HepG2 (cell line): Measurements from ENCODE around the gene RTN1. TPM values are rescaled to one million over a fixed set of nuclear protein-coding genes. Genes with fewer than 3 reads are reported as not detected.

Source experiments
- CCDC6 ChIP-seq: sonication (generic); formaldehyde crosslinking; IDR thresholded peaks from 2 replicates; pipeline ENCODE4 v1.8.1; 2022; ENCODE audit warnings: mild to moderate bottlenecking, missing genetic modification reagents, moderate library complexity
- EED ChIP-seq: sonication (generic); formaldehyde crosslinking; IDR thresholded peaks from 2 replicates; pipeline ENCODE4 v1.5.0; 2020; ENCODE audit warnings: mild to moderate bottlenecking, missing genetic modification reagents
- ESRRA ChIP-seq: sonication (generic); formaldehyde crosslinking; IDR thresholded peaks from 2 replicates; pipeline ENCODE4 v1.5.1; 2020; ENCODE audit warnings: mild to moderate bottlenecking, low read depth, missing genetic modification reagents
- GABPA ChIP-seq, 2 experiments: IDR thresholded peaks; 2 replicates each; pipeline ENCODE4 v1.6.1; 2011 to 2016; ENCODE audit warnings: low read depth in 2 of 2, low read length in 1 of 2, missing biosample characterization in 1 of 2, missing genetic modification characterization in 1 of 2
- GLI4 ChIP-seq: sonication (generic); formaldehyde crosslinking; IDR thresholded peaks from 2 replicates; pipeline ENCODE4 v1.5.1; 2020; ENCODE audit warnings: missing genetic modification reagents, mild to moderate bottlenecking, moderate library complexity, borderline replicate concordance
- HIVEP1 ChIP-seq: sonication (generic); formaldehyde crosslinking; IDR thresholded peaks from 2 replicates; pipeline ENCODE4 v1.4.0; 2020; ENCODE audit warnings: mild to moderate bottlenecking, missing genetic modification reagents
- KLF12 ChIP-seq: sonication (generic); formaldehyde crosslinking; IDR thresholded peaks from 2 replicates; pipeline ENCODE4 v1.4.0; 2020; ENCODE audit warnings: missing genetic modification reagents, borderline replicate concordance
- KLF13 ChIP-seq: sonication (generic); formaldehyde crosslinking; IDR thresholded peaks from 2 replicates; pipeline ENCODE4 v1.4.0; 2020; ENCODE audit warnings: mild to moderate bottlenecking, missing genetic modification reagents
- NFKBIZ ChIP-seq: IDR thresholded peaks from 2 replicates; pipeline ENCODE4 v1.6.1; 2018; ENCODE audit warnings: missing genetic modification reagents, missing compliant biosample characterization
- NONO ChIP-seq, 2 experiments: fragments of 450-650 bp in 1 of 2; sonication (generic) in 1 of 2; formaldehyde crosslinking in 1 of 2; IDR thresholded peaks in 1 of 2; conservative IDR thresholded peaks in 1 of 2; 2 replicates each; pipeline versions ENCODE4 v1.6.1 to v1.8.0; 2017 to 2022; ENCODE audit warnings: mild to moderate bottlenecking in 1 of 2, missing genetic modification reagents in 1 of 2, moderate library complexity in 1 of 2
- REPIN1 ChIP-seq: sonication (generic); formaldehyde crosslinking; IDR thresholded peaks from 2 replicates; pipeline ENCODE4 v1.8.0; 2022; ENCODE audit warnings: missing genetic modification reagents, low read depth, mild to moderate bottlenecking, borderline replicate concordance
- SIN3A ChIP-seq: IDR thresholded peaks from 2 replicates; pipeline ENCODE4 v1.6.1; 2011; ENCODE audit warnings: low read depth, mild to moderate bottlenecking, control low read depth, low read length, borderline replicate concordance
- SNRNP70 ChIP-seq: fragments of 200-400 bp; formaldehyde crosslinking; IDR thresholded peaks from 2 replicates; pipeline ENCODE4 v1.6.1; 2017; ENCODE audit warnings: mild to moderate bottlenecking, low read depth, low read length, moderate library complexity
- STAT5B ChIP-seq: sonication (generic); formaldehyde crosslinking; IDR thresholded peaks from 2 replicates; pipeline ENCODE4 v1.4.0; 2020; ENCODE audit warnings: missing genetic modification reagents
- WIZ ChIP-seq: sonication (generic); formaldehyde crosslinking; IDR thresholded peaks from 2 replicates; pipeline ENCODE4 v1.5.1; 2020; ENCODE audit warnings: mild to moderate bottlenecking, missing genetic modification reagents
- ZNF205 ChIP-seq: IDR thresholded peaks from 2 replicates; pipeline ENCODE4 v1.6.1; 2018; ENCODE audit warnings: missing biosample characterization, missing genetic modification reagents
- ZNF234 ChIP-seq: sonication (generic); formaldehyde crosslinking; conservative IDR thresholded peaks from 2 replicates; pipeline ENCODE4 v1.5.1; 2020; ENCODE audit warnings: mild to moderate bottlenecking, missing genetic modification reagents
- ZNF460 ChIP-seq: sonication (generic); formaldehyde crosslinking; IDR thresholded peaks from 2 replicates; pipeline ENCODE4 v1.5.1; 2020; ENCODE audit warnings: missing genetic modification reagents, mild to moderate bottlenecking, borderline replicate concordance
- ZNF629 ChIP-seq: sonication (generic); formaldehyde crosslinking; conservative IDR thresholded peaks from 2 replicates; pipeline ENCODE4 v1.5.0; 2020; ENCODE audit warnings: missing genetic modification reagents
- polyA plus RNA-seq, 8 experiments: library from polyadenylated mRNA; depleted of rRNA in 3 of 8; stranded (reverse) in 7 of 8; unstranded in 1 of 8; fragments of >200 nt; fragmentation: Illumina TruSeq in 4 of 8; extraction: Trizol in 4 of 8; gene quantifications; 2 replicates each; pipeline versions ENCODE4 v1.2.1 to v1.2.3, GENCODE V29; 2011 to 2016; ENCODE audit warnings: low read depth in 4 of 8, missing spikeins in 1 of 8, mixed read lengths in 1 of 8; ENCODE audit not compliant: insufficient read depth in 1 of 8
- total RNA-seq, 5 experiments: library from RNA; depleted of rRNA; stranded (reverse); fragments of >200 nt; fragmentation: Illumina TruSeq; extraction: Trizol; gene quantifications; 2 replicates each; pipeline ENCODE4 v1.2.3, GENCODE V29; 2016; ENCODE audit warnings: low read depth in 1 of 5
- TF ChIP-seq, protein P1 (sequence below): IDR thresholded peaks from 2 replicates; pipeline ENCODE4 v1.6.1; 2012; ENCODE audit warnings: low read depth, low read length, improper control_type of control experiment
- TF ChIP-seq, protein P2 (sequence below): sonication (generic); formaldehyde crosslinking; IDR thresholded peaks from 2 replicates; pipeline ENCODE4 v1.5.0; 2020; ENCODE audit warnings: mild to moderate bottlenecking, missing genetic modification reagents
- TF ChIP-seq, protein P3 (sequence below): sonication (generic); formaldehyde crosslinking; IDR thresholded peaks from 2 replicates; pipeline ENCODE4 v1.9.0; 2021; ENCODE audit warnings: missing genetic modification reagents, borderline replicate concordance
- TF ChIP-seq, protein P4 (sequence below): sonication (generic); formaldehyde crosslinking; conservative IDR thresholded peaks from 2 replicates; pipeline ENCODE4 v1.8.1; 2023; ENCODE audit warnings: missing genetic modification reagents

Gene RTN1
- total and polyA plus RNA-seq, 2 of the 13 experiments (the other 11 are each of a cell fraction or from before 2014, with no cell fraction given): 0.04 to 0.18 TPM

DNA sequence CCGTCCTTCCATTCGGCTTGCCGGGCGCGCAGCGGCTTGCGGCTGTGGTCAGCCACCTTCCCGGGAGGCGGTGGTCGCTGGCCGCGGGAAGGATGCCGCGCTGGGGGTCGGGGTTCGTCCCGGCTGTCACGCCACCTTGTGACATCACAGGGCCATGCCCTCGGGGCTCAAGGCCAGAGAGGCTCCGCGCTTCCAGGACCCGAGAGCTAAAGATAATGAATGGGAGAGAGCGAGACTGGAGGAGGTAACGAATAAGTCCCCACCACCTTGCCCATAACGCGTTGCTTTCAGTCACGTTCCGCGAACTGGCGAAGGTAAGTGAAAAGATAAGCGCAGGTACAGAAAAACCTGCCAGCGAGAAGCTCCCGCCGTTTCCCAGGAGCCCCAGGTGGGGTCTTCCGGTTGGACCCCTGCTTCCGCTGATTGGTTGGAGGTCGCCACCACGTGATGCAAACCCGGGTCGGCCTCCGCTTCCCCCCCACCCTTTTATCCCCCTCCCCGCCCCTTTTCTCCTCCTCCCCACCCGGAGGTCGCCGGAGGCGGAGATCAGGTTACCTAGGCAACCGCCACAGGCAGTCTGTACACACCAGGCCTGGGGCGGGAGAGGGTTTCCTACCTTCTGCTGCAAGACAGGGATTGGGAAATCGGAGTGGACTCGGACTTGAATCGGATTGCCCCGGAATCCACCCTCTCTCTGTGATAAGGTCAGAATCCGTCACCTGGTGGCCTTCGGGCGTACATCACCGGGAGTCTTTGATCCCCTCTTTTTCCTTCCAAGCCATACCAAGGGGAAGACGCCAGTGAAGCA lies 49.2 kb upstream of the RTN1 start, which contains the start of gene LRRC9 (continued):
- TF ChIP-seq GLI4 (CRISPR knock-in tag) (no peak), KLF13 (no peak), ZNF234 (CRISPR knock-in tag) (no peak), ESRRA (CRISPR knock-in tag) (peak; percentile 69; the same call in 1 of the 2 replicates), REPIN1 (no peak), NFKBIZ (no peak), SIN3A (peak; percentile 47; the same call in 1 of the 2 replicates), ZNF205 (CRISPR knock-in tag) (no peak), KLF12 (CRISPR knock-in tag) (no peak; the same call in 1 of the 2 replicates), ZNF629 (CRISPR knock-in tag) (no peak), ZNF460 (CRISPR knock-in tag) (no peak), CCDC6 (peak; percentile 65; the same call in 1 of the 2 replicates), STAT5B (CRISPR knock-in tag) (no peak), WIZ (CRISPR knock-in tag) (no peak), EED (CRISPR knock-in tag) (no peak), GABPA (IDR thresholded peaks at IDR 0.05; ENCODE audit: low read depth, low read length) (peak; percentile 34), GABPA (CRISPR knock-in tag; IDR thresholded peaks at IDR 0.05; ENCODE audit: low read depth) (peak; percentile 70), NONO (IDR thresholded peaks at IDR 0.05) (no peak), NONO (CRISPR knock-in tag; conservative IDR thresholded peaks at IDR 0.05) (peak; percentile 60), SNRNP70 (no peak), HIVEP1 (peak; percentile 86)
- TF ChIP-seq, protein P1, sequence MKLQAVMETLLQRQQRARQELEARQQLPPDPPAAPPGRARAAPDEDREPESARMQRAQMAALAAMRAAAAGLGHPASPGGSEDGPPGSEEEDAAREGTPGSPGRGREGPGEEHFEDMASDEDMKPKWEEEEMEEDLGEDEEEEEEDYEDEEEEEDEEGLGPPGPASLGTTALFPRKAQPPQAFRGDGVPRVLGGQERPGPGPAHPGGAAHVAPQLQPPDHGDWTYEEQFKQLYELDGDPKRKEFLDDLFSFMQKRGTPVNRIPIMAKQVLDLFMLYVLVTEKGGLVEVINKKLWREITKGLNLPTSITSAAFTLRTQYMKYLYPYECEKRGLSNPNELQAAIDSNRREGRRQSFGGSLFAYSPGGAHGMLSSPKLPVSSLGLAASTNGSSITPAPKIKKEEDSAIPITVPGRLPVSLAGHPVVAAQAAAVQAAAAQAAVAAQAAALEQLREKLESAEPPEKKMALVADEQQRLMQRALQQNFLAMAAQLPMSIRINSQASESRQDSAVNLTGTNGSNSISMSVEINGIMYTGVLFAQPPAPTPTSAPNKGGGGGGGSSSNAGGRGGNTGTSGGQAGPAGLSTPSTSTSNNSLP: peak; percentile 59; the same call in 1 of the 2 replicates
- TF ChIP-seq, protein P2, sequence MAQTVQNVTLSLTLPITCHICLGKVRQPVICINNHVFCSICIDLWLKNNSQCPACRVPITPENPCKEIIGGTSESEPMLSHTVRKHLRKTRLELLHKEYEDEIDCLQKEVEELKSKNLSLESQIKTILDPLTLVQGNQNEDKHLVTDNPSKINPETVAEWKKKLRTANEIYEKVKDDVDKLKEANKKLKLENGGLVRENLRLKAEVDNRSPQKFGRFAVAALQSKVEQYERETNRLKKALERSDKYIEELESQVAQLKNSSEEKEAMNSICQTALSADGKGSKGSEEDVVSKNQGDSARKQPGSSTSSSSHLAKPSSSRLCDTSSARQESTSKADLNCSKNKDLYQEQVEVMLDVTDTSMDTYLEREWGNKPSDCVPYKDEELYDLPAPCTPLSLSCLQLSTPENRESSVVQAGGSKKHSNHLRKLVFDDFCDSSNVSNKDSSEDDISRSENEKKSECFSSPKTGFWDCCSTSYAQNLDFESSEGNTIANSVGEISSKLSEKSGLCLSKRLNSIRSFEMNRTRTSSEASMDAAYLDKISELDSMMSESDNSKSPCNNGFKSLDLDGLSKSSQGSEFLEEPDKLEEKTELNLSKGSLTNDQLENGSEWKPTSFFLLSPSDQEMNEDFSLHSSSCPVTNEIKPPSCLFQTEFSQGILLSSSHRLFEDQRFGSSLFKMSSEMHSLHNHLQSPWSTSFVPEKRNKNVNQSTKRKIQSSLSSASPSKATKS (CRISPR knock-in tag): no peak
- TF ChIP-seq, protein P3, sequence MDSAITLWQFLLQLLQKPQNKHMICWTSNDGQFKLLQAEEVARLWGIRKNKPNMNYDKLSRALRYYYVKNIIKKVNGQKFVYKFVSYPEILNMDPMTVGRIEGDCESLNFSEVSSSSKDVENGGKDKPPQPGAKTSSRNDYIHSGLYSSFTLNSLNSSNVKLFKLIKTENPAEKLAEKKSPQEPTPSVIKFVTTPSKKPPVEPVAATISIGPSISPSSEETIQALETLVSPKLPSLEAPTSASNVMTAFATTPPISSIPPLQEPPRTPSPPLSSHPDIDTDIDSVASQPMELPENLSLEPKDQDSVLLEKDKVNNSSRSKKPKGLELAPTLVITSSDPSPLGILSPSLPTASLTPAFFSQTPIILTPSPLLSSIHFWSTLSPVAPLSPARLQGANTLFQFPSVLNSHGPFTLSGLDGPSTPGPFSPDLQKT (CRISPR knock-in tag): no peak
- TF ChIP-seq, protein P4, sequence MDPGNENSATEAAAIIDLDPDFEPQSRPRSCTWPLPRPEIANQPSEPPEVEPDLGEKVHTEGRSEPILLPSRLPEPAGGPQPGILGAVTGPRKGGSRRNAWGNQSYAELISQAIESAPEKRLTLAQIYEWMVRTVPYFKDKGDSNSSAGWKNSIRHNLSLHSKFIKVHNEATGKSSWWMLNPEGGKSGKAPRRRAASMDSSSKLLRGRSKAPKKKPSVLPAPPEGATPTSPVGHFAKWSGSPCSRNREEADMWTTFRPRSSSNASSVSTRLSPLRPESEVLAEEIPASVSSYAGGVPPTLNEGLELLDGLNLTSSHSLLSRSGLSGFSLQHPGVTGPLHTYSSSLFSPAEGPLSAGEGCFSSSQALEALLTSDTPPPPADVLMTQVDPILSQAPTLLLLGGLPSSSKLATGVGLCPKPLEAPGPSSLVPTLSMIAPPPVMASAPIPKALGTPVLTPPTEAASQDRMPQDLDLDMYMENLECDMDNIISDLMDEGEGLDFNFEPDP: no peak
